Endothelial cell of umbilical vein (primary cell): Measurements from ENCODE around the gene KLF3. TPM values are rescaled to one million over a fixed set of nuclear protein-coding genes. Genes with fewer than 3 reads are reported as not detected.

Experiments
- BruUV-seq: library from RNA; stranded (reverse); fragments of 400-500 nt; replicated peaks from 2 replicates; lab custom pipeline; 2021; lab: Mats Ljungman, UMichigan
- CTCF ChIA-PET: fragments of 300-600, 350-600 bp; sonication (Branson Sonifier 250); formaldehyde crosslinking; loops from one replicate; lab custom pipeline; 2021; ENCODE audit warnings: antibody characterized with exemption, inconsistent platforms; lab: Charles Lee
- POLR2A ChIA-PET: fragments of 300-600, 350-600 bp; sonication (Branson Sonifier 250); formaldehyde crosslinking; loops from one replicate; lab custom pipeline; 2021; ENCODE audit warnings: antibody characterized with exemption, inconsistent platforms; lab: Charles Lee
- DNase-seq: peaks from one replicate; pipeline ENCODE4 v3.0.0-alpha.2; 2011; ENCODE audit warnings: low read depth, low spot score
- FAIRE-seq: peaks from 2 replicates; lab custom pipeline; 2011; peaks lifted over from hg19 to GRCh38; lab: Jason Lieb, UNC
- H2AFZ ChIP-seq: 2 replicates; pipeline ENCODE4 v1.6.0; 2012; ENCODE audit warnings: low read depth, low read length, control low read depth, inconsistent platforms
- H3K27ac ChIP-seq: 2 replicates; pipeline ENCODE4 v1.5.1; 2011; ENCODE audit warnings: low read depth, mild to moderate bottlenecking, control low read depth, low read length, moderate library complexity; ENCODE audit not compliant: insufficient read depth
- H3K27me3 ChIP-seq, 2 experiments: 2 replicates each; pipeline versions ENCODE4 v1.6.0 to v1.6.1; 2011; ENCODE audit warnings: low read length in 2 of 2, mixed read lengths in 1 of 2; ENCODE audit not compliant: control insufficient read depth in 2 of 2, insufficient read depth in 2 of 2
- H3K36me3 ChIP-seq, 2 experiments: 2 replicates in 1 of 2; 3 replicates in 1 of 2; pipeline ENCODE4 v1.5.1; 2011; ENCODE audit warnings: low read length in 2 of 2, mild to moderate bottlenecking in 1 of 2, moderate library complexity in 1 of 2; ENCODE audit not compliant: control insufficient read depth in 2 of 2, insufficient read depth in 2 of 2; ENCODE audit errors: extremely low read depth in 1 of 2
- H3K4me1 ChIP-seq: 3 replicates; pipeline ENCODE4 v1.5.1; 2011; ENCODE audit warnings: mild to moderate bottlenecking, low read length; ENCODE audit not compliant: control insufficient read depth, insufficient read depth; ENCODE audit errors: extremely low read depth
- H3K4me2 ChIP-seq: 2 replicates; pipeline ENCODE4 v1.6.1; 2011; ENCODE audit warnings: low read length, control low read depth, mixed read lengths; ENCODE audit not compliant: insufficient read depth
- H3K4me3 ChIP-seq, 3 experiments: fragments of 200-600 bp in 1 of 3; sonication (generic), shearing (Covaris generic) in 1 of 3; replicated peaks in 1 of 3; 2 replicates each; pipeline ENCODE4 v1.5.1; 2011 to 2016; ENCODE audit warnings: control low read depth in 3 of 3, low read length in 3 of 3, mild to moderate bottlenecking in 2 of 3, inconsistent platforms in 1 of 3, low read depth in 1 of 3, moderate library complexity in 1 of 3; ENCODE audit not compliant: insufficient read depth in 1 of 3
- H3K79me2 ChIP-seq: 2 replicates; pipeline ENCODE4 v1.6.0; 2012; ENCODE audit warnings: low read length, inconsistent platforms; ENCODE audit not compliant: control insufficient read depth, insufficient read depth
- H3K9ac ChIP-seq: replicated peaks from 2 replicates; pipeline ENCODE3; 2011; ENCODE audit warnings: low read length, control low read depth; ENCODE audit not compliant: insufficient read depth; ENCODE audit errors: extremely low read depth
- H3K9me1 ChIP-seq: replicated peaks from 3 replicates; pipeline ENCODE4 v1.6.0; 2011; ENCODE audit warnings: mild to moderate bottlenecking, low read length; ENCODE audit not compliant: control insufficient read depth, insufficient read depth; ENCODE audit errors: extremely low read depth
- H3K9me3 ChIP-seq: replicated peaks from 2 replicates; pipeline ENCODE4 v1.5.1; 2012; ENCODE audit warnings: low read length, inconsistent platforms; ENCODE audit not compliant: control insufficient read depth, insufficient read depth
- H4K20me1 ChIP-seq: replicated peaks from 2 replicates; pipeline ENCODE3; 2011; ENCODE audit warnings: mild to moderate bottlenecking, low read length; ENCODE audit not compliant: control insufficient read depth, insufficient read depth; ENCODE audit errors: extremely low read depth
- EZH2 ChIP-seq: IDR thresholded peaks from 2 replicates; pipeline ENCODE4 v1.6.1; 2012; ENCODE audit warnings: borderline replicate concordance, low read depth, mild to moderate bottlenecking, moderate library complexity, low read length, inconsistent platforms; ENCODE audit not compliant: severe bottlenecking
- FOS ChIP-seq: IDR thresholded peaks from 2 replicates; pipeline ENCODE4 v1.6.1; 2011; ENCODE audit warnings: mild to moderate bottlenecking, low read length, moderate library complexity, borderline replicate concordance; ENCODE audit not compliant: insufficient read depth
- GATA2 ChIP-seq: IDR thresholded peaks from 2 replicates; pipeline ENCODE4 v1.7.0; 2011; ENCODE audit warnings: low read depth, mild to moderate bottlenecking, moderate library complexity, mixed read lengths, low read length; ENCODE audit not compliant: insufficient read length, insufficient read depth
- JUN ChIP-seq: IDR thresholded peaks from 2 replicates; pipeline ENCODE4 v1.6.1; 2011; ENCODE audit warnings: borderline replicate concordance, low read depth; ENCODE audit not compliant: insufficient read length, insufficient read depth
- MYC ChIP-seq: IDR thresholded peaks from one replicate; pipeline ENCODE4 v1.6.1; 2011; ENCODE audit warnings: mild to moderate bottlenecking, low read depth, low read length
- POLR2A ChIP-seq: IDR thresholded peaks from 2 replicates; pipeline ENCODE4 v1.6.1; 2012; ENCODE audit warnings: low read depth, mild to moderate bottlenecking, control low read depth, low read length
- POLR2AphosphoS5 ChIP-seq: IDR thresholded peaks from 2 replicates; pipeline ENCODE4 v1.6.1; 2012; ENCODE audit warnings: low read depth, mild to moderate bottlenecking, control low read depth, low read length, moderate library complexity; ENCODE audit not compliant: insufficient read depth
- dilution Hi-C: fragments of 300-500 bp; cut with MboI; formaldehyde crosslinking; loops from one replicate; pipeline ENCODE4 v1.15.0; 2019; ENCODE audit warnings: low sequenced_read_pairs; ENCODE audit not compliant: extremely low pct_ligation_motif_present
- intact Hi-C: fragments of 100-400 bp; cut with micrococcal nuclease; formaldehyde crosslinking; loops from one replicate; pipeline ENCODE4 v1.10.0; 2022
- polyA plus RNA-seq, 4 experiments: library from polyadenylated mRNA; depleted of rRNA in 3 of 4; stranded (reverse) in 3 of 4; unstranded in 1 of 4; fragments of >200 nt; gene quantifications; 2 replicates each; pipeline versions ENCODE4 v1.2.1 to v1.2.3, GENCODE V29; 2011 to 2012; ENCODE audit warnings: missing spikeins in 1 of 4
- total RNA-seq: library from RNA; stranded (reverse); gene quantifications from 2 replicates; pipeline ENCODE4 v1.2.3, GENCODE V29; 2021
- TF ChIP-seq, protein P1 (sequence below): IDR thresholded peaks from 2 replicates; pipeline ENCODE4 v1.6.1; 2011; ENCODE audit not compliant: insufficient read depth, insufficient read length
- TF ChIP-seq, protein P2 (sequence below), 2 donors: IDR thresholded peaks; 1 replicate in 1 of 2; 2 replicates in 1 of 2; pipeline ENCODE4 v1.5.1; 2011; ENCODE audit warnings: low read length in 2 of 2, mild to moderate bottlenecking in 2 of 2, moderate library complexity in 2 of 2, control low read depth in 1 of 2, inconsistent platforms in 1 of 2, low read depth in 1 of 2; ENCODE audit not compliant: insufficient read depth in 1 of 2; ENCODE audit errors: extremely low read depth in 1 of 2

Gene KLF3
- total and polyA plus RNA-seq, 2 donors (not counting 3 experiments of a cell fraction or from before 2014, with no cell fraction given) = 27.7 to 50.5 TPM

DNA sequence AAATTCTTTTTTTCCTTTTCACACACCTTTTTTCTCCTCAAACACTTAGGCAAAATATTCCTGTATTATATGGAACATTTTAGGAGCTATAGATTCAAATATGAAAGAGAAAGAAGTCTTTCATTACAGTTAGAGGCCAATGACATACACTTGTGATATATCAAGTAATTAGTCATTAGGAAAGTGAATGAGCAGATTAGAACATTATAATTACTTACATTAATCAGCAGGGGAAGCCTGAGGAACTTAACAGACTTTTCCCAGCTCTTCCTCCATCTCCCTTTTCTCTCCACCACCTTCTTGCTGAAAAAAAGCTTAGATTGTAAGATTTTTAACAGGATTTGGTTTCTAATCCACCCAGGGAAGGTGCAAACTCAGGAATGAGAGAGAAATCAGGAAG, 29.6 kb downstream of the KLF3 start:
- Histone ChIP-seq H3K9me1 (no peaks in the 10 kb centered on the region), H3K4me1 (peaks cover 26% of the 10 kb centered on the region), H3K27me3 (no peaks in the 10 kb centered on the region), H3K27ac (no peak overlapping the region), H4K20me1 (no peaks in the 10 kb centered on the region), H3K4me2 (no peak overlapping the region), H3K9ac (no peak overlapping the region), H2AFZ (no peak overlapping the region), H3K4me3 (no peak overlapping the region), H3K9me3 (no peaks in the 10 kb centered on the region), H3K79me2 (peaks cover 5% of the 10 kb centered on the region), H3K36me3 (peaks cover 40 to 45% of the 10 kb centered on the region in 2 experiments)
- dilution Hi-C loops (no loop called here), intact Hi-C loops (no loop called here)
- no TSS peak for BruUV-seq
- POLR2A ChIA-PET = no interaction called here
- no peak for DNase-seq
- CTCF ChIA-PET = interaction anchor here (0.6 to 1.3 kb wide), 4 partner anchors 12 to 375 kb away, joined by 3 read pairs; no protein-coding TSS in a partner anchor
- FAIRE-seq = no peak
- TF ChIP-seq EZH2 (no peak), MYC (no peak), FOS (no peak), GATA2 (no peak), POLR2AphosphoS5 (no peak), JUN (no peak), POLR2A (no peak)
- TF ChIP-seq, protein P1, sequence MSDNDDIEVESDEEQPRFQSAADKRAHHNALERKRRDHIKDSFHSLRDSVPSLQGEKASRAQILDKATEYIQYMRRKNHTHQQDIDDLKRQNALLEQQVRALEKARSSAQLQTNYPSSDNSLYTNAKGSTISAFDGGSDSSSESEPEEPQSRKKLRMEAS = no peak
- TF ChIP-seq, protein P2, sequence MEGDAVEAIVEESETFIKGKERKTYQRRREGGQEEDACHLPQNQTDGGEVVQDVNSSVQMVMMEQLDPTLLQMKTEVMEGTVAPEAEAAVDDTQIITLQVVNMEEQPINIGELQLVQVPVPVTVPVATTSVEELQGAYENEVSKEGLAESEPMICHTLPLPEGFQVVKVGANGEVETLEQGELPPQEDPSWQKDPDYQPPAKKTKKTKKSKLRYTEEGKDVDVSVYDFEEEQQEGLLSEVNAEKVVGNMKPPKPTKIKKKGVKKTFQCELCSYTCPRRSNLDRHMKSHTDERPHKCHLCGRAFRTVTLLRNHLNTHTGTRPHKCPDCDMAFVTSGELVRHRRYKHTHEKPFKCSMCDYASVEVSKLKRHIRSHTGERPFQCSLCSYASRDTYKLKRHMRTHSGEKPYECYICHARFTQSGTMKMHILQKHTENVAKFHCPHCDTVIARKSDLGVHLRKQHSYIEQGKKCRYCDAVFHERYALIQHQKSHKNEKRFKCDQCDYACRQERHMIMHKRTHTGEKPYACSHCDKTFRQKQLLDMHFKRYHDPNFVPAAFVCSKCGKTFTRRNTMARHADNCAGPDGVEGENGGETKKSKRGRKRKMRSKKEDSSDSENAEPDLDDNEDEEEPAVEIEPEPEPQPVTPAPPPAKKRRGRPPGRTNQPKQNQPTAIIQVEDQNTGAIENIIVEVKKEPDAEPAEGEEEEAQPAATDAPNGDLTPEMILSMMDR (IDR thresholded peaks at IDR 0.05; ENCODE audit: extremely low read depth in 1 of 2, insufficient read depth in 1 of 2, low read depth in 1 of 2, low read length in 2 of 2) = no peak
